Mucosa of rectum (tissue), 2 donors: Measurements from ENCODE around the gene COX4I2.
A peak's percentile ranks its signal among the peaks of the same experiment; 100 is the strongest.
"Not testable (repeated sequence)": the region's sequence is repeated elsewhere in the genome, so short reads cannot be mapped to it uniquely, and the experiment has no call there.

Experiments used
- H3K27ac ChIP-seq, 2 donors: one replicate each; pipeline ENCODE4 v1.7.0; 2013; ENCODE audit warnings: inconsistent platforms in 2 of 2, low read depth in 2 of 2, low read length in 2 of 2
- H3K27me3 ChIP-seq, 2 donors: one replicate each; pipeline ENCODE4 v1.7.0; 2013; ENCODE audit warnings: low read length in 2 of 2; ENCODE audit not compliant: control insufficient read depth in 2 of 2, insufficient read depth in 2 of 2
- H3K36me3 ChIP-seq, 2 donors: one replicate each; pipeline ENCODE4 v1.7.0; 2013; ENCODE audit warnings: low read length in 2 of 2; ENCODE audit not compliant: control insufficient read depth in 2 of 2, insufficient read depth in 2 of 2
- H3K4me1 ChIP-seq, 2 donors: one replicate each; pipeline ENCODE4 v1.7.0; 2013; ENCODE audit warnings: low read length in 2 of 2, mild to moderate bottlenecking in 1 of 2; ENCODE audit not compliant: control insufficient read depth in 2 of 2, insufficient read depth in 2 of 2
- H3K4me3 ChIP-seq, 2 donors: one replicate each; pipeline ENCODE4 v1.7.0; 2013; ENCODE audit warnings: low read length in 2 of 2
- H3K9ac ChIP-seq, 2 donors: one replicate each; pipeline ENCODE4 v1.7.0; 2013; ENCODE audit warnings: low read length in 2 of 2, low read depth in 1 of 2, mild to moderate bottlenecking in 1 of 2
- H3K9me3 ChIP-seq, 2 donors: one replicate each; pipeline ENCODE4 v1.7.0; 2013; ENCODE audit warnings: low read length in 2 of 2; ENCODE audit not compliant: control insufficient read depth in 2 of 2
- donor health status: healthy.
- donor health status: Normal muscosa, but diverticular disease.

The COX4I2 gene

GRCh38 chr20:31637660-31638059, at the start of gene COX4I2:
COX4I2 (plus strand) TSS chr20:31637912; CDS start chr20:31639018, 1,106 bp downstream.
- Histone ChIP-seq H3K27ac (no peak within 1 kb of the TSS), H3K4me3 (no peak within 1 kb of the TSS), H3K9me3 (no peaks in the 10 kb centered on the region), H3K4me1 (no peaks in the 10 kb centered on the region), H3K27me3 (peaks cover 0 to 2% of the 10 kb centered on the region in 2 donors), H3K9ac (no peak within 1 kb of the TSS), H3K36me3 (no peaks in the 10 kb centered on the region)

GRCh38 chr20:31590717-31591225, 46.9 kb upstream of the COX4I2 start:
- Histone ChIP-seq H3K9me3 (no peaks in the 10 kb centered on the region), H3K27ac (peak overlapping the region; percentile 19 to 26), H3K36me3 (no peaks in the 10 kb centered on the region), H3K9ac (peak overlapping the region in 1 of 2 donors; percentile 0), H3K27me3 (no peaks in the 10 kb centered on the region), H3K4me3 (no peak overlapping the region), H3K4me1 (peaks cover 26 to 35% of the 10 kb centered on the region in 2 donors)

GRCh38 chr20:31593221-31594001, 44.3 kb upstream of the COX4I2 start:
- Histone ChIP-seq H3K4me3 (peak overlapping the region; percentile 26 to 44), H3K36me3 (no peaks in the 10 kb centered on the region), H3K27me3 (no peaks in the 10 kb centered on the region), H3K4me1 (peaks cover 24 to 44% of the 10 kb centered on the region in 2 donors), H3K9me3 (no peaks in the 10 kb centered on the region), H3K9ac (peak overlapping the region; percentile 60 to 66), H3K27ac (peak overlapping the region; percentile 93 to 96)

- no peaks in the 10 kb centered on the region for H3K36me3 ChIP-seq
- no peaks in the 10 kb centered on the region for H3K27me3 ChIP-seq
- H3K4me1 ChIP-seq: peaks cover 24 to 48% of the 10 kb centered on the region in 2 donors
- peak overlapping the region; percentile 44 to 48 for H3K4me3 ChIP-seq
- no peaks in the 10 kb centered on the region for H3K9me3 ChIP-seq
- peak overlapping the region; percentile 60 to 66 for H3K9ac ChIP-seq
- H3K27ac ChIP-seq: peak overlapping the region; percentile 93 to 96
These were observed 43.6 kb upstream of the COX4I2 start for GRCh38 chr20:31594002-31594557.

GRCh38 chr20:31594558-31595379, 42.9 kb upstream of the COX4I2 start:
- Histone ChIP-seq H3K4me3 (peak overlapping the region; percentile 44 to 48), H3K9ac (peak overlapping the region; percentile 65 to 66), H3K4me1 (peaks cover 24 to 48% of the 10 kb centered on the region in 2 donors), H3K27me3 (no peaks in the 10 kb centered on the region), H3K9me3 (no peaks in the 10 kb centered on the region), H3K27ac (peak overlapping the region; percentile 93 to 96), H3K36me3 (no peaks in the 10 kb centered on the region)

- Histone ChIP-seq H3K9ac (peak overlapping the region; percentile 65 to 66), H3K27ac (peak overlapping the region; percentile 93 to 96), H3K36me3 (no peaks in the 10 kb centered on the region), H3K4me3 (peak overlapping the region in 1 of 2 donors; percentile 48), H3K27me3 (no peaks in the 10 kb centered on the region), H3K4me1 (peaks cover 24 to 48% of the 10 kb centered on the region in 2 donors), H3K9me3 (no peaks in the 10 kb centered on the region)
These were observed 42.4 kb upstream of the COX4I2 start for GRCh38 chr20:31595380-31595653.

GRCh38 chr20:31595654-31596411, 41.9 kb upstream of the COX4I2 start:
- peak overlapping the region; percentile 65 to 70 for H3K9ac ChIP-seq

GRCh38 chr20:31596412-31596715, 41.3 kb upstream of the COX4I2 start:
- peaks cover 24 to 48% of the 10 kb centered on the region in 2 donors for H3K4me1 ChIP-seq
- H3K36me3 ChIP-seq, H3K9me3 ChIP-seq, H3K27me3 ChIP-seq: not testable (repeated sequence)
- H3K4me3 ChIP-seq: peak overlapping the region in 1 of 2 donors; percentile 2
- peak overlapping the region in 1 of 2 donors; percentile 70 for H3K9ac ChIP-seq
- peak overlapping the region; percentile 93 to 96 for H3K27ac ChIP-seq

More at GRCh38 chr20:31595654-31596411, 41.9 kb upstream of the COX4I2 start:
- H3K27me3 ChIP-seq: no peaks in the 10 kb centered on the region
- peak overlapping the region in 1 of 2 donors; percentile 48 for H3K4me3 ChIP-seq
- peaks cover 24 to 48% of the 10 kb centered on the region in 2 donors for H3K4me1 ChIP-seq
- H3K9me3 ChIP-seq: no peaks in the 10 kb centered on the region
- peak overlapping the region; percentile 93 to 96 for H3K27ac ChIP-seq
- no peaks in the 10 kb centered on the region for H3K36me3 ChIP-seq

- Histone ChIP-seq H3K27ac (peak overlapping the region; percentile 93 to 96), H3K9me3 (no peaks in the 10 kb centered on the region), H3K4me1 (peaks cover 24 to 48% of the 10 kb centered on the region in 2 donors), H3K4me3 (no peak overlapping the region), H3K9ac (peak overlapping the region; percentile 56 to 70), H3K27me3 (no peaks in the 10 kb centered on the region), H3K36me3 (no peaks in the 10 kb centered on the region)
These were observed 40.8 kb upstream of the COX4I2 start for GRCh38 chr20:31596831-31597480.
